GM12801 (cell line): Measurements from ENCODE around the gene FCRL3.

ENCODE experiments used
- TF ChIP-seq, protein P1 (sequence below): IDR thresholded peaks from one replicate; pipeline ENCODE4 v1.5.1; 2011; ENCODE audit warnings: control low read depth; ENCODE audit not compliant: insufficient read length; ENCODE audit errors: extremely low read depth

The FCRL3 gene

DNA sequence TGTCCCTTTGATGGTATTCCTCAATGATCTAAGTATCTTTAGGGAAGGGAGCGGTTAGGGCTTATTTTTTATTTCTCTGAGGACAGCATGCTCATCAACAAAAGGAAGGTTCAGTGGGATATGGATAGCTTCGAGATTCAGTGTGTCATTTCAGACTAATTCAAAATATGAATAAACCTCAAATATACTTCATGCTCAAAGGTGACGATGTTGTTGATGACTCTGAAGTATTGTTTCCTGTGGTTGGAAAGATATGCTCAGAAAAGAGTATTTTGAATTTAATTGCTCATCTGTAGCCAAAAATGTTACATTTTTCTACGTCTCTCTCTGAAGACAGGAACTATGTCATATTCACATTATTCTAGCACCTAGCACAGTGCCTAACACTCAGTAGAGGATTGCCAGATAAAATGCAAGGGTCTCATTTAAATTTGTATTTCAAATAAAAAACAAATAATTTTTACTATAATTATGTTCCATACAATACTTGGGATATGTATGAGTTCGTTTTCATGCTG is 1.8 kb upstream of the FCRL3 start:
- TF ChIP-seq, protein P1, sequence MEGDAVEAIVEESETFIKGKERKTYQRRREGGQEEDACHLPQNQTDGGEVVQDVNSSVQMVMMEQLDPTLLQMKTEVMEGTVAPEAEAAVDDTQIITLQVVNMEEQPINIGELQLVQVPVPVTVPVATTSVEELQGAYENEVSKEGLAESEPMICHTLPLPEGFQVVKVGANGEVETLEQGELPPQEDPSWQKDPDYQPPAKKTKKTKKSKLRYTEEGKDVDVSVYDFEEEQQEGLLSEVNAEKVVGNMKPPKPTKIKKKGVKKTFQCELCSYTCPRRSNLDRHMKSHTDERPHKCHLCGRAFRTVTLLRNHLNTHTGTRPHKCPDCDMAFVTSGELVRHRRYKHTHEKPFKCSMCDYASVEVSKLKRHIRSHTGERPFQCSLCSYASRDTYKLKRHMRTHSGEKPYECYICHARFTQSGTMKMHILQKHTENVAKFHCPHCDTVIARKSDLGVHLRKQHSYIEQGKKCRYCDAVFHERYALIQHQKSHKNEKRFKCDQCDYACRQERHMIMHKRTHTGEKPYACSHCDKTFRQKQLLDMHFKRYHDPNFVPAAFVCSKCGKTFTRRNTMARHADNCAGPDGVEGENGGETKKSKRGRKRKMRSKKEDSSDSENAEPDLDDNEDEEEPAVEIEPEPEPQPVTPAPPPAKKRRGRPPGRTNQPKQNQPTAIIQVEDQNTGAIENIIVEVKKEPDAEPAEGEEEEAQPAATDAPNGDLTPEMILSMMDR, result no peak

DNA sequence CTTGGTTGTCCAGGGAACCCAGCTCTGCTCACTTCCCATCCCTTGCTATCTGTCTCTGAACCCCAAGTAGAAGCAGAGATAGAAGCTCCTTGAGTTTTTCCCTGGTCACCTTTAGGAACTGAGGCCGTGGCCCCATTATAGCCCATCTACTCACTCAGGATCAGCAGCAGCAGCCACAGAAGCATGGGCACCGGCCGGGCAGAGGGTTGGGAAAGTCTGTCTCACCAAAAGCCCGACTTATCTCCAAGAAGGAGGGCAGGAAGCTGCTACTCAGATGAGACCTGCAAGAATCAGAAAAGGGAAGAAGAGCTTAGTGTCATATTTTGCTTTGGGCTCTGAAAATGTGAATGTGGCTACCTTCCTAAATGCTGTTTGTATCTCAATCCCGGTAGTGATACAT is 264 bp downstream of the FCRL3 start:
- TF ChIP-seq, protein P1, result no peak

DNA sequence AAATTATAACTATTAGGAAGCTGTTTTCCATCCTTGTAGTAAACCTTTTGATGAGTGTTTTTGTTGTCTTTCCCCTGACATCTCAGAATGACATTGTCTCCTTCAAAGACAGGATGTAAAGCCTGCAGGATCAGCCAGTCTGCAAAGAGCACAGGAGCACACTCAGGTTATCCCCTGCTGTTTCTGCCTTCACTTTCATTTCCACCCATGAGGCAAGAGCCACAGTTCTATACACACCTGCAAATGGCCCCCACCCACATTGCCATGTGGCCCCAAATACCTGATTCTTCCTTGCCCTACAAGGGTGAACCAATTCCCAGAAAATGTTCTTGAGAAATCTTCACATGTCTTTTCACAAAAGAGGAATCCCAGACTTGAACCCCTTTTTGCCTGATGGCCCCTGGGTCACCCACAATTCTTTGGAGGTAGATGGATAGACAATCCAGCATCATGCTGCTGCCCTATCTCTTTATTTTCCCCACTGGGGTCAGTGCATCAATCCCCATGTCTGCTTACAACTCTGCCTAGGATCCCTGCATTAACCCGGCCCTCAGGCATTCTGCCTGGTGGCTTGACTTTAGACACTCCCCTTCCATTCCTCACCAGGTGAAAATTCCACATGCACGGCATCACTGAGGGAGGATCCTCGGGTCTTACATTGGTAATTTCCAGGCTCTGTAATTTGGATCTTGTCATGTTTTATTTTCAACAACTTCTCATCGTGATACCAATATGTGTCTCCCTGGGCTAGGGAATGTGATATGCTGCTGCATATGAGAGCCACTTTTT is 2.6 kb downstream of the FCRL3 start:
- TF ChIP-seq, protein P1, result no peak

DNA sequence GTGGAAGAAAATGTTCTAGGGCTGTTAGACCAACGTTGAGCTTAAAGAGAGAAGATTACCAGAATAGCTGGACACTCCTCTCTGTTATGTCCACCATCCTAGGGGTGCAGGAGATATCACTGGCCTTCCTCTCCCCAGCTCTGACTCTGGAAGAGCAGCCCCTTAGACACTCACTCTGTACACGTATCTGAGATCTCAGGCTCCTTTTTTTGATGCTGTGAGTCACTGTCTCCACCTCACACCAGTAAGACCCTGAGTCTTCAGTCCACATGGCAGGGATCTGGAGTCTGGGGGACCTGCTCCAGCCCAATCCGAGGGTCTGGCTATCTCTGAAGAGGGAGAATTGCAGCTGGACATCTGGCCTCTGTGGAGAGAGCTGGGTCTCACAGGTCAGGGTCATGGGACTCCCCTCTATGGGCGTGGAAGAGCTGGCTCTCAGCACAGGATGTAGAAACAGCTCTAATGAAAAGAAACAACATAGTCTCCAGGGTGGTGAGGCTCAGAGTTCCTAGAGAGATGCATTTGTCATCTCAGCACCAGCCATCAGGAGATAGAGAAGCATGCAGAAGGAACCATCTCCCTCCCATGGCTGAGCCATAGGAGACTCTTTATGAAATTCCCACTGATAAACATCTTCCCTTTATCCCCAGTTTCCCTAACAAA is 3.5 kb downstream of the FCRL3 start:
- TF ChIP-seq, protein P1, result no peak

DNA sequence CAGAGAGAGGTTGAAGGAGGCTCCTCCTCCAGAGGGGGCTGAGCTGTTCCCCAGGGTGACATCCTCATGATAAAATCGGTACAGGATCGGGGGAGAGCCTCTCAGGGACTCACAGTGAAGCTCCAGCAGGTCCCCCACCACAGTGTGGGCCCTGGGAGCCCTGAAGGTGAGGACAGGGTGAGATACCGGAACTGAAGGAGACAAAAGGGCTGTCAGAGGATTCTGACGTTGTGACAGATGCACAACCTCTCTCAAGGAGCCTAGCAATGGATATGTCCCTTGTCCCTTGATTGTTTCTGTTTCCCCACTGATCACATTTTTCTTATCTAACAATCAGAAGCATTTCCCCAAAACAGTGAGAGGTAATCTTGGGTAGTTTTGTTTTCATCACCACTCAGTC is 5.2 kb downstream of the FCRL3 start:
- TF ChIP-seq, protein P1, result no peak

DNA sequence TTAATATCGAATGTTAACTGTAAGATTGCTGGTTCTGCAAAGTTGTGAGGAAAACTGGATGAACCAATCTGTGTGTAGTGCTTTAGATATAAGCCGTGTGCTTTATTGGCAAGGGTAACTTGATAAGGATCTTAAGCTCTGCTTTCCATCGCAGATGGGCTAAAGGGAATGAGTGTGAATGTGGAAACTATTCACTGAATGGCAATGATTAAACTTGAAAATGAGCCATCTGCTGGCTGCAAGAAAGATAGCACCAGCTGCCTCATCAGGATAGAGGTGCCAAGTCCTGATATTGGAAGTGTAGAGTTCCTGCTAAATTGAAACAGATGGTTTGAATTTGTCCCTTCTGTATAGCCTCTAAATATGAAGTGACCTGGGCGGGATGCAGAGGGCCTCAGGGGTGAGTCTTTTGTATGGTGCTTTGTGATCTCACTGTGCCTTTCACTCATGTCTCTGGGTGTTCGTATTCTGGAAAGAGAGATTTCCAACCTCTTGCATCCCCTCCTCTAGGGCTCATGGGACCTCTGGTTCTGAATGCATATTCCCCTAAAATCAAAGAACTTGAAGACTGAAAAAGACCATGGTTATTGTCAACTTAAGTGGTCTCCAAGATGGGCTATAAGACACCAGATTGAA is 9.2 kb downstream of the FCRL3 start:
- TF ChIP-seq, protein P1, result no peak

DNA sequence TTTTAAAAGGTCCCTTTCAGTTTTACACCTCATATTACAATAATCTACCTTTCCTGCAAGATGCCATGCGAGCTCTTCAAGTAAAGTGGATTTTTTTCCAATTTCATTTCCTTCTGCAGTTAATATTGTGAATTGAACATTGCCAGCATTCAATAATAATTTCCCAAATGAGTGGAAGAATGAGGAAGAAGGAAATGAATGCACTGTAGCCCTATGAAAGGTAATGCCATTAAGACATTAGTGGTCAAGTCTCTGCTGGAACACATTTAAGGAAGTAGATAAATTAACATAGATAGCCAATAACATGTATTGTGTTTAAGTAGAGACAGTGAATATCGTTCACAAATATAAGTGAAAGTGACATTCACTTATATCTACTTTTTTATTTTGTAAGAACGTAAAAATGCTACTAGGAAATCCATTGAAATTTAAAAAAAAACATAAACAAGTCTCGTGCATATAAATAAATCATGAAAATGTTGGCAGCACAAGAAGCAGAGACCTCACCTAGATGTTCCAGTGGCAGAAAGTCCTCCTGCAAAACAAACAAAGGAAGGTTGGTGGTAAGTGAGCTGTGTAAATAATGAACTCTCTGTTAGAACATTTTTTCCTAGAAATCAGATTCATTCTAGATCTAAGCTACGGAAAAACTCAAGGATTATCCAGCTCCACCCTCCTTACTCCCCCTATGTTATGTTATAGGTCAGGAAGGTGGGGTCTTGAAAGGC is 17.7 kb downstream of the FCRL3 start:
- TF ChIP-seq, protein P1, result no peak
